ENCODE data around the gene GAK. TPM values are rescaled to one million over a fixed set of nuclear protein-coding genes. Genes with fewer than 3 reads are reported as not detected.
"Not testable (repeated sequence)": the region's sequence is repeated elsewhere in the genome, so short reads cannot be mapped to it uniquely, and the experiment has no call there.

The GAK gene
- total and polyA plus RNA-seq, 3 experiments from 2014 or later, result 82.9 to 118 (median 112) TPM

GRCh38 chr4:930028-930551, 2.0 kb downstream of the GAK start:
- Histone ChIP-seq H3K27me3 (ENCODE audit: insufficient read depth, low read length, poor library complexity, severe bottlenecking) (no peaks in the 10 kb centered on the region), H3K9me3 (ENCODE audit: low read length) (no peaks in the 10 kb centered on the region), H3K4me3 (ENCODE audit: low read length) (peak overlapping the region; percentile 82), H3K27ac (ENCODE audit: low read depth, low read length) (no peak overlapping the region), H3K4me1 (ENCODE audit: insufficient read depth, low read length) (peaks cover 55% of the 10 kb centered on the region), H3K36me3 (ENCODE audit: insufficient read depth, low read length) (no peaks in the 10 kb centered on the region)
- Mint-ChIP-seq H3K4me1 (peaks cover 56 to 71% (median 56%) of the 10 kb centered on the region in 3 donors), H3K27me3 (peaks cover 0 to 3% of the 10 kb centered on the region in 2 donors), H3K9me3 (no peaks in the 10 kb centered on the region), H3K4me3 (peak overlapping the region; percentile 91 to 98 (median 96)), H3K36me3 (peaks cover 0 to 23% (median 2%) of the 10 kb centered on the region in 3 donors), H3K27ac (peak overlapping the region; percentile 90 to 100 (median 94))
- CTCF ChIA-PET, result interaction anchor here (2.2 kb wide), 1 partner anchor 57 kb away, joined by 6 read pairs; the partner anchor contains the start of gene IDUA
- POLR2A ChIA-PET, result interaction anchor here (1.3 kb wide), 1 partner anchor 148 kb away, joined by 4 read pairs; no protein-coding TSS in a partner anchor
- DNase-seq, result no peak

- H3K27ac Mint-ChIP-seq, result peak overlapping the region in 6 of 8 donors; percentile 27 to 70 (median 38)
- peaks cover 0 to 27% (median 2%) of the 10 kb centered on the region in 3 donors for H3K36me3 Mint-ChIP-seq
Observed at GRCh38 chr4:929096-929765, 2.9 kb downstream of the GAK start.

GRCh38 chr4:927566-927965, 4.5 kb downstream of the GAK start:
- not testable (repeated sequence) for H3K36me3 ChIP-seq (ENCODE audit: insufficient read depth, low read length)
- peaks cover 60 to 83% (median 65%) of the 10 kb centered on the region in 3 donors for H3K4me1 Mint-ChIP-seq
- peaks cover 59% of the 10 kb centered on the region for H3K4me1 ChIP-seq (ENCODE audit: insufficient read depth, low read length)

More at GRCh38 chr4:929096-929765, 2.9 kb downstream of the GAK start:
- Histone ChIP-seq H3K4me3 (ENCODE audit: low read length) (no peak overlapping the region), H3K36me3 (ENCODE audit: insufficient read depth, low read length) (no peaks in the 10 kb centered on the region), H3K27ac (ENCODE audit: low read depth, low read length) (no peak overlapping the region), H3K4me1 (ENCODE audit: insufficient read depth, low read length) (peaks cover 57% of the 10 kb centered on the region), H3K9me3 (ENCODE audit: low read length) (no peaks in the 10 kb centered on the region), H3K27me3 (ENCODE audit: insufficient read depth, low read length, poor library complexity, severe bottlenecking) (no peaks in the 10 kb centered on the region)
- DNase-seq, result no peak
- no peaks in the 10 kb centered on the region for H3K9me3 Mint-ChIP-seq
- ChIA-PET CTCF (interaction anchor here (2.2 kb wide), 1 partner anchor 58 kb away, joined by 6 read pairs; the partner anchor contains the start of gene IDUA), POLR2A (no interaction called here)
- H3K27me3 Mint-ChIP-seq, result peaks cover 0 to 3% of the 10 kb centered on the region in 2 donors
- peaks cover 59 to 78% (median 64%) of the 10 kb centered on the region in 3 donors for H3K4me1 Mint-ChIP-seq
- peak overlapping the region in 5 of 7 donors; percentile 4 to 75 (median 17) for H3K4me3 Mint-ChIP-seq

GRCh38 chr4:926538-926937, 5.6 kb downstream of the GAK start:
- no peaks in the 10 kb centered on the region for H3K27me3 ChIP-seq (ENCODE audit: insufficient read depth, low read length, poor library complexity, severe bottlenecking)
- no peaks in the 10 kb centered on the region for H3K9me3 ChIP-seq (ENCODE audit: low read length)
- peaks cover 67 to 87% (median 69%) of the 10 kb centered on the region in 3 donors for H3K4me1 Mint-ChIP-seq
- peak overlapping the region in 2 of 8 donors; percentile 52 to 93 for H3K27ac Mint-ChIP-seq
- no peaks in the 10 kb centered on the region for H3K9me3 Mint-ChIP-seq
- no peak overlapping the region for H3K4me3 ChIP-seq (ENCODE audit: low read length)
- ChIA-PET POLR2A (no interaction called here), CTCF (no interaction called here)
- peaks cover 66% of the 10 kb centered on the region for H3K4me1 ChIP-seq (ENCODE audit: insufficient read depth, low read length)
- no peak for DNase-seq
- H3K27ac ChIP-seq (ENCODE audit: low read depth, low read length), result no peak overlapping the region
- peak overlapping the region in 4 of 7 donors; percentile 7 to 51 (median 38) for H3K4me3 Mint-ChIP-seq
- peaks cover 0 to 2% of the 10 kb centered on the region in 2 donors for H3K27me3 Mint-ChIP-seq
- no peaks in the 10 kb centered on the region for H3K36me3 ChIP-seq (ENCODE audit: insufficient read depth, low read length)
- H3K36me3 Mint-ChIP-seq, result peaks cover 0 to 28% (median 12%) of the 10 kb centered on the region in 3 donors

More at GRCh38 chr4:927566-927965, 4.5 kb downstream of the GAK start:
- H3K27ac Mint-ChIP-seq; H3K27ac ChIP-seq (ENCODE audit: low read depth, low read length); POLR2A ChIA-PET; H3K27me3 Mint-ChIP-seq; H3K4me3 Mint-ChIP-seq; CTCF ChIA-PET; DNase-seq; H3K4me3 ChIP-seq (ENCODE audit: low read length); H3K27me3 ChIP-seq (ENCODE audit: insufficient read depth, low read length, poor library complexity, severe bottlenecking); H3K9me3 Mint-ChIP-seq; H3K9me3 ChIP-seq (ENCODE audit: low read length): not testable (repeated sequence)
- peaks cover 0 to 30% (median 5%) of the 10 kb centered on the region in 3 donors for H3K36me3 Mint-ChIP-seq

- H3K9me3 ChIP-seq (ENCODE audit: low read length), result no peaks in the 10 kb centered on the region
- no peak overlapping the region for H3K27ac ChIP-seq (ENCODE audit: low read depth, low read length)
- peaks cover 0 to 26% (median 12%) of the 10 kb centered on the region in 3 donors for H3K36me3 Mint-ChIP-seq
- H3K27ac Mint-ChIP-seq, result peak overlapping the region in 6 of 8 donors; percentile 38 to 93 (median 66)
- no peaks in the 10 kb centered on the region for H3K27me3 ChIP-seq (ENCODE audit: insufficient read depth, low read length, poor library complexity, severe bottlenecking)
- no peaks in the 10 kb centered on the region for H3K9me3 Mint-ChIP-seq
- H3K36me3 ChIP-seq (ENCODE audit: insufficient read depth, low read length), result no peaks in the 10 kb centered on the region
- H3K4me1 ChIP-seq (ENCODE audit: insufficient read depth, low read length), result peaks cover 61% of the 10 kb centered on the region
- H3K4me1 Mint-ChIP-seq, result peaks cover 67 to 87% (median 67%) of the 10 kb centered on the region in 3 donors
- ChIA-PET POLR2A (no interaction called here), CTCF (no interaction called here)
- no peak overlapping the region for H3K4me3 ChIP-seq (ENCODE audit: low read length)
- DNase-seq, result no peak
- H3K4me3 Mint-ChIP-seq, result peak overlapping the region in 6 of 7 donors; percentile 3 to 61 (median 22)
- peaks cover 0 to 2% of the 10 kb centered on the region in 2 donors for H3K27me3 Mint-ChIP-seq
Observed at GRCh38 chr4:925771-926500, 6.2 kb downstream of the GAK start.

GRCh38 chr4:925171-925570, 6.9 kb downstream of the GAK start:
- Histone ChIP-seq H3K27me3 (ENCODE audit: insufficient read depth, low read length, poor library complexity, severe bottlenecking) (no peaks in the 10 kb centered on the region), H3K4me1 (ENCODE audit: insufficient read depth, low read length) (peaks cover 53% of the 10 kb centered on the region), H3K27ac (ENCODE audit: low read depth, low read length) (no peak overlapping the region), H3K36me3 (ENCODE audit: insufficient read depth, low read length) (no peaks in the 10 kb centered on the region), H3K9me3 (ENCODE audit: low read length) (no peaks in the 10 kb centered on the region), H3K4me3 (ENCODE audit: low read length) (no peak overlapping the region)
- peak overlapping the region in 4 of 7 donors; percentile 7 to 46 (median 22) for H3K4me3 Mint-ChIP-seq
- ChIA-PET POLR2A (no interaction called here), CTCF (interaction anchor here (1.2 kb wide), 1 partner anchor 62 kb away, joined by 3 read pairs; no protein-coding TSS in a partner anchor)
- DNase-seq, result no peak
- peaks cover 0 to 2% of the 10 kb centered on the region in 2 donors for H3K27me3 Mint-ChIP-seq
- H3K27ac Mint-ChIP-seq, result peak overlapping the region in 6 of 8 donors; percentile 9 to 89 (median 76)
- peaks cover 0 to 26% (median 12%) of the 10 kb centered on the region in 3 donors for H3K36me3 Mint-ChIP-seq
- H3K9me3 Mint-ChIP-seq, result no peaks in the 10 kb centered on the region
- H3K4me1 Mint-ChIP-seq, result peaks cover 61 to 84% (median 64%) of the 10 kb centered on the region in 3 donors

- peak overlapping the region in 6 of 7 donors; percentile 7 to 78 (median 38) for H3K4me3 Mint-ChIP-seq
- H3K27me3 ChIP-seq (ENCODE audit: insufficient read depth, low read length, poor library complexity, severe bottlenecking), result no peaks in the 10 kb centered on the region
- peaks cover 46% of the 10 kb centered on the region for H3K4me1 ChIP-seq (ENCODE audit: insufficient read depth, low read length)
- H3K9me3 Mint-ChIP-seq, result no peaks in the 10 kb centered on the region
- no peaks in the 10 kb centered on the region for H3K36me3 ChIP-seq (ENCODE audit: insufficient read depth, low read length)
- H3K27ac Mint-ChIP-seq, result peak overlapping the region in 7 of 8 donors; percentile 12 to 89 (median 73)
- no peaks in the 10 kb centered on the region for H3K9me3 ChIP-seq (ENCODE audit: low read length)
- H3K4me1 Mint-ChIP-seq, result peaks cover 61 to 84% (median 65%) of the 10 kb centered on the region in 3 donors
- DNase-seq, result peak in 1 of 5 donors; percentile 21
- H3K36me3 Mint-ChIP-seq, result peaks cover 3 to 25% (median 12%) of the 10 kb centered on the region in 3 donors
- CTCF ChIA-PET, result interaction anchor here (1.2 to 1.5 kb wide), 2 partner anchors 8 to 63 kb away, joined by 3 to 4 read pairs; partner anchors contain the start of genes GAK and TMEM175
- no peak overlapping the region for H3K4me3 ChIP-seq (ENCODE audit: low read length)
- H3K27ac ChIP-seq (ENCODE audit: low read depth, low read length), result peak overlapping the region; percentile 13
- POLR2A ChIA-PET, result no interaction called here
- H3K27me3 Mint-ChIP-seq, result peaks cover 0 to 2% of the 10 kb centered on the region in 2 donors
Observed at GRCh38 chr4:924107-925096, 7.7 kb downstream of the GAK start.
